WTC11 (cell line): ENCODE data around the gene CLEC16A. TPM values are rescaled to one million over a fixed set of nuclear protein-coding genes. Genes with fewer than 3 reads are reported as not detected.

Source experiments
- ATAC-seq: fragments of 200-7000 bp; cut with Tn5 transposase; 2 replicates; pipeline ENCODE4 v1.10.0; 2021; ENCODE audit warnings: mild to moderate bottlenecking, moderate library complexity
- CTCF ChIA-PET: fragments of 300-600 bp; sonication (Branson Sonifier 250); formaldehyde crosslinking; loops from one replicate; lab custom pipeline; 2021; ENCODE audit warnings: antibody characterized with exemption; lab: Charles Lee
- POLR2A ChIA-PET: fragments of 350-600 bp; sonication (Branson Sonifier 250); formaldehyde crosslinking; loops from one replicate; lab custom pipeline; 2021; ENCODE audit warnings: antibody characterized with exemption; lab: Charles Lee
- DNase-seq: peaks from one replicate; pipeline ENCODE4 v3.0.0; 2021; ENCODE audit warnings: low spot score
- H3K27ac Mint-ChIP-seq: 2 replicates; pipeline ENCODE4 v1.8.0; 2021; ENCODE audit warnings: mixed read lengths
- H3K27me3 Mint-ChIP-seq: 2 replicates; pipeline ENCODE4 v1.8.0; 2021; ENCODE audit warnings: low read depth, mild to moderate bottlenecking, moderate library complexity, mixed read lengths
- H3K36me3 Mint-ChIP-seq: 2 replicates; pipeline ENCODE4 v1.8.0; 2021; ENCODE audit warnings: mixed read lengths
- H3K4me1 Mint-ChIP-seq: 2 replicates; pipeline ENCODE4 v1.8.0; 2022; ENCODE audit warnings: mixed read lengths
- H3K4me3 Mint-ChIP-seq: 2 replicates; pipeline ENCODE4 v1.8.0; 2021; ENCODE audit warnings: mild to moderate bottlenecking, moderate library complexity, mixed read lengths
- H3K9me3 Mint-ChIP-seq: 2 replicates; pipeline ENCODE4 v1.8.0; 2021; ENCODE audit warnings: mixed read lengths
- ATF1 ChIP-seq: sonication (generic); formaldehyde crosslinking; IDR thresholded peaks from 2 replicates; pipeline ENCODE4 v1.8.1; 2023; ENCODE audit warnings: mild to moderate bottlenecking, moderate library complexity, missing genetic modification reagents
- CREB1 ChIP-seq: sonication (generic); formaldehyde crosslinking; IDR thresholded peaks from 2 replicates; pipeline ENCODE4 v1.8.0; 2023; ENCODE audit warnings: mild to moderate bottlenecking, missing genetic modification reagents
- E2F1 ChIP-seq: sonication (generic); formaldehyde crosslinking; IDR thresholded peaks from 2 replicates; pipeline ENCODE4 v1.8.0; 2022; ENCODE audit warnings: mild to moderate bottlenecking, missing genetic modification reagents
- ERG ChIP-seq: fragments of 250-450 bp; sonication (Bioruptor Pico); IDR thresholded peaks from 2 replicates; pipeline ENCODE4 v1.8.0; 2021; ENCODE audit warnings: mild to moderate bottlenecking
- GABPB1 ChIP-seq: sonication (generic); formaldehyde crosslinking; IDR thresholded peaks from 2 replicates; pipeline ENCODE4 v1.8.1; 2023; ENCODE audit warnings: mild to moderate bottlenecking, missing genetic modification reagents
- GRHL2 ChIP-seq: fragments of 250-450 bp; sonication (Bioruptor Pico); IDR thresholded peaks from 2 replicates; pipeline ENCODE4 v1.8.0; 2022; ENCODE audit warnings: mild to moderate bottlenecking, moderate library complexity; ENCODE audit not compliant: insufficient replicate concordance, severe bottlenecking
- IRF2 ChIP-seq: sonication (generic); formaldehyde crosslinking; IDR thresholded peaks from 2 replicates; pipeline ENCODE4 v1.8.0; 2022; ENCODE audit warnings: low read depth, missing genetic modification reagents, borderline replicate concordance
- MYBL2 ChIP-seq: sonication (generic); formaldehyde crosslinking; IDR thresholded peaks from 2 replicates; pipeline ENCODE4 v1.8.1; 2023; ENCODE audit warnings: mild to moderate bottlenecking, moderate library complexity, missing genetic modification reagents
- NFATC4 ChIP-seq: fragments of 250-450 bp; sonication (Bioruptor Pico); IDR thresholded peaks from 2 replicates; pipeline ENCODE4 v1.9.0; 2021; ENCODE audit warnings: mild to moderate bottlenecking
- NFYB ChIP-seq: sonication (generic); formaldehyde crosslinking; conservative IDR thresholded peaks from 2 replicates; pipeline ENCODE4 v1.8.0; 2022; ENCODE audit warnings: low read depth, missing genetic modification reagents
- NR3C1 ChIP-seq: sonication (generic); formaldehyde crosslinking; conservative IDR thresholded peaks from 2 replicates; pipeline ENCODE4 v1.8.1; 2023; ENCODE audit warnings: low read depth, mild to moderate bottlenecking, missing genetic modification reagents
- RORB ChIP-seq: fragments of 250-450 bp; sonication (Bioruptor Pico); IDR thresholded peaks from 2 replicates; pipeline ENCODE4 v1.9.0; 2021; ENCODE audit warnings: mild to moderate bottlenecking
- SMAD3 ChIP-seq: sonication (generic); formaldehyde crosslinking; IDR thresholded peaks from 2 replicates; pipeline ENCODE4 v1.8.0; 2022; ENCODE audit warnings: missing genetic modification reagents, mild to moderate bottlenecking, borderline replicate concordance
- SOX15 ChIP-seq: fragments of 250-450 bp; sonication (Bioruptor Pico); IDR thresholded peaks from 2 replicates; pipeline ENCODE4 v1.9.0; 2021; ENCODE audit warnings: mild to moderate bottlenecking
- SP1 ChIP-seq: sonication (generic); formaldehyde crosslinking; conservative IDR thresholded peaks from 2 replicates; pipeline ENCODE4 v1.8.1; 2022; ENCODE audit warnings: missing genetic modification reagents
- TEAD4 ChIP-seq: sonication (generic); formaldehyde crosslinking; IDR thresholded peaks from 2 replicates; pipeline ENCODE4 v1.8.0; 2022; ENCODE audit warnings: mild to moderate bottlenecking, missing genetic modification reagents
- USF1 ChIP-seq: sonication (generic); formaldehyde crosslinking; IDR thresholded peaks from 2 replicates; pipeline ENCODE4 v1.8.0; 2022; ENCODE audit warnings: mild to moderate bottlenecking, missing genetic modification reagents
- ZMAT4 ChIP-seq: fragments of 250-450 bp; sonication (Bioruptor Pico); IDR thresholded peaks from 2 replicates; pipeline ENCODE4 v1.9.0; 2021; ENCODE audit warnings: mild to moderate bottlenecking
- ZNF219 ChIP-seq: sonication (generic); formaldehyde crosslinking; IDR thresholded peaks from 2 replicates; pipeline ENCODE4 v1.8.0; 2023; ENCODE audit warnings: missing genetic modification reagents, mild to moderate bottlenecking, borderline replicate concordance
- ZNF317 ChIP-seq: sonication (generic); formaldehyde crosslinking; IDR thresholded peaks from 2 replicates; pipeline ENCODE4 v1.8.1; 2023; ENCODE audit warnings: low read depth, mild to moderate bottlenecking, moderate library complexity, missing genetic modification reagents, borderline replicate concordance
- ZNF423 ChIP-seq: fragments of 250-450 bp; sonication (Bioruptor Pico); IDR thresholded peaks from 2 replicates; pipeline ENCODE4 v2.1.2; 2022; ENCODE audit warnings: mild to moderate bottlenecking, moderate library complexity
- total RNA-seq: library from RNA; stranded (reverse); gene quantifications from 3 replicates; pipeline ENCODE4 v1.2.3, GENCODE V29; 2021
- TF ChIP-seq, protein P1 (sequence below): fragments of 250-450 bp; sonication (Bioruptor Pico); IDR thresholded peaks from 2 replicates; pipeline ENCODE4 v2.1.2; 2022; ENCODE audit warnings: mild to moderate bottlenecking, moderate library complexity
- TF ChIP-seq, protein P2 (sequence below): sonication (generic); formaldehyde crosslinking; IDR thresholded peaks from 2 replicates; pipeline ENCODE4 v1.8.1; 2022; ENCODE audit warnings: missing genetic modification reagents, borderline replicate concordance
- TF ChIP-seq, protein P3 (sequence below): sonication (generic); formaldehyde crosslinking; IDR thresholded peaks from 2 replicates; pipeline ENCODE4 v1.8.0; 2022; ENCODE audit warnings: mild to moderate bottlenecking, missing genetic modification reagents
- TF ChIP-seq, protein P4 (sequence below): sonication (generic); formaldehyde crosslinking; IDR thresholded peaks from 2 replicates; pipeline ENCODE4 v1.8.0; 2023; ENCODE audit warnings: missing genetic modification reagents

CLEC16A gene
- total RNA-seq, 1 experiment from 2014 or later: 14.4 TPM

GRCh38 chr16:11142261-11142630 lies 197.9 kb downstream of the CLEC16A start:
- DNase-seq (no peak), ATAC-seq (no peak)
- H3K4me1 Mint-ChIP-seq: peaks cover 27% of the 10 kb centered on the region
- H3K27ac Mint-ChIP-seq: no peak overlapping the region
- no peak overlapping the region for H3K4me3 Mint-ChIP-seq
- no peaks in the 10 kb centered on the region for H3K9me3 Mint-ChIP-seq
- ChIA-PET POLR2A (no interaction called here), CTCF (interaction anchor here (0.6 to 2.0 kb wide), 3 partner anchors 144 to 254 kb away, joined by 3 to 12 read pairs (median 3); no protein-coding TSS in a partner anchor)
- TF ChIP-seq ERG (CRISPR knock-in tag) (no peak), TEAD4 (no peak), ATF1 (CRISPR knock-in tag) (no peak), GABPB1 (CRISPR knock-in tag) (no peak), NFATC4 (CRISPR knock-in tag) (no peak), SP1 (CRISPR knock-in tag) (no peak), ZNF423 (CRISPR knock-in tag) (no peak), GRHL2 (CRISPR knock-in tag) (no peak), IRF2 (CRISPR knock-in tag) (no peak), SOX15 (no peak)
- TF ChIP-seq, protein P1, sequence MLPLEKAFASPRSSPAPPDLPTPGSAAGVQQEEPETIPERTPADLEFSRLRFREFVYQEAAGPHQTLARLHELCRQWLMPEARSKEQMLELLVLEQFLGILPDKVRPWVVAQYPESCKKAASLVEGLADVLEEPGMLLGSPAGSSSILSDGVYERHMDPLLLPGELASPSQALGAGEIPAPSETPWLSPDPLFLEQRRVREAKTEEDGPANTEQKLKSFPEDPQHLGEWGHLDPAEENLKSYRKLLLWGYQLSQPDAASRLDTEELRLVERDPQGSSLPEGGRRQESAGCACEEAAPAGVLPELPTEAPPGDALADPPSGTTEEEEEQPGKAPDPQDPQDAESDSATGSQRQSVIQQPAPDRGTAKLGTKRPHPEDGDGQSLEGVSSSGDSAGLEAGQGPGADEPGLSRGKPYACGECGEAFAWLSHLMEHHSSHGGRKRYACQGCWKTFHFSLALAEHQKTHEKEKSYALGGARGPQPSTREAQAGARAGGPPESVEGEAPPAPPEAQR (CRISPR knock-in tag): no peak
- TF ChIP-seq, protein P2, sequence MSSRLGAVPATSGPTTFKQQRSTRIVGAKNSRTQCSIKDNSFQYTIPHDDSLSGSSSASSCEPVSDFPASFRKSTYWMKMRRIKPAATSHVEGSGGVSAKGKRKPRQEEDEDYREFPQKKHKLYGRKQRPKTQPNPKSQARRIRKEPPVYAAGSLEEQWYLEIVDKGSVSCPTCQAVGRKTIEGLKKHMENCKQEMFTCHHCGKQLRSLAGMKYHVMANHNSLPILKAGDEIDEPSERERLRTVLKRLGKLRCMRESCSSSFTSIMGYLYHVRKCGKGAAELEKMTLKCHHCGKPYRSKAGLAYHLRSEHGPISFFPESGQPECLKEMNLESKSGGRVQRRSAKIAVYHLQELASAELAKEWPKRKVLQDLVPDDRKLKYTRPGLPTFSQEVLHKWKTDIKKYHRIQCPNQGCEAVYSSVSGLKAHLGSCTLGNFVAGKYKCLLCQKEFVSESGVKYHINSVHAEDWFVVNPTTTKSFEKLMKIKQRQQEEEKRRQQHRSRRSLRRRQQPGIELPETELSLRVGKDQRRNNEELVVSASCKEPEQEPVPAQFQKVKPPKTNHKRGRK (CRISPR knock-in tag): no peak
- TF ChIP-seq, protein P3, sequence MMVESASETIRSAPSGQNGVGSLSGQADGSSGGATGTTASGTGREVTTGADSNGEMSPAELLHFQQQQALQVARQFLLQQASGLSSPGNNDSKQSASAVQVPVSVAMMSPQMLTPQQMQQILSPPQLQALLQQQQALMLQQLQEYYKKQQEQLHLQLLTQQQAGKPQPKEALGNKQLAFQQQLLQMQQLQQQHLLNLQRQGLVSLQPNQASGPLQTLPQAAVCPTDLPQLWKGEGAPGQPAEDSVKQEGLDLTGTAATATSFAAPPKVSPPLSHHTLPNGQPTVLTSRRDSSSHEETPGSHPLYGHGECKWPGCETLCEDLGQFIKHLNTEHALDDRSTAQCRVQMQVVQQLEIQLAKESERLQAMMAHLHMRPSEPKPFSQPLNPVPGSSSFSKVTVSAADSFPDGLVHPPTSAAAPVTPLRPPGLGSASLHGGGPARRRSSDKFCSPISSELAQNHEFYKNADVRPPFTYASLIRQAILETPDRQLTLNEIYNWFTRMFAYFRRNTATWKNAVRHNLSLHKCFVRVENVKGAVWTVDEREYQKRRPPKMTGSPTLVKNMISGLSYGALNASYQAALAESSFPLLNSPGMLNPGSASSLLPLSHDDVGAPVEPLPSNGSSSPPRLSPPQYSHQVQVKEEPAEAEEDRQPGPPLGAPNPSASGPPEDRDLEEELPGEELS (CRISPR knock-in tag): no peak
- H3K27me3 Mint-ChIP-seq: no peaks in the 10 kb centered on the region
- H3K36me3 Mint-ChIP-seq: no peaks in the 10 kb centered on the region

GRCh38 chr16:11142951-11143350 lies 198.6 kb downstream of the CLEC16A start:
- no peak overlapping the region for H3K27ac Mint-ChIP-seq
- no peak overlapping the region for H3K4me3 Mint-ChIP-seq
- POLR2A ChIA-PET: no interaction called here
- no peaks in the 10 kb centered on the region for H3K9me3 Mint-ChIP-seq
- no peaks in the 10 kb centered on the region for H3K36me3 Mint-ChIP-seq
- no peak for DNase-seq
- no peak for ATAC-seq
- CTCF ChIA-PET: interaction anchor here (1.0 to 2.0 kb wide), 2 partner anchors 228 to 253 kb away, joined by 3 to 12 read pairs; no protein-coding TSS in a partner anchor
- TF ChIP-seq ZNF317 (no peak), RORB (CRISPR knock-in tag) (no peak), GRHL2 (CRISPR knock-in tag) (no peak), ZNF219 (CRISPR knock-in tag) (no peak), CREB1 (CRISPR knock-in tag) (no peak), NR3C1 (CRISPR knock-in tag) (no peak), ZMAT4 (CRISPR knock-in tag) (no peak), MYBL2 (no peak), USF1 (no peak), E2F1 (CRISPR knock-in tag) (no peak), NFYB (CRISPR knock-in tag) (no peak), SMAD3 (no peak)
- TF ChIP-seq, protein P4, sequence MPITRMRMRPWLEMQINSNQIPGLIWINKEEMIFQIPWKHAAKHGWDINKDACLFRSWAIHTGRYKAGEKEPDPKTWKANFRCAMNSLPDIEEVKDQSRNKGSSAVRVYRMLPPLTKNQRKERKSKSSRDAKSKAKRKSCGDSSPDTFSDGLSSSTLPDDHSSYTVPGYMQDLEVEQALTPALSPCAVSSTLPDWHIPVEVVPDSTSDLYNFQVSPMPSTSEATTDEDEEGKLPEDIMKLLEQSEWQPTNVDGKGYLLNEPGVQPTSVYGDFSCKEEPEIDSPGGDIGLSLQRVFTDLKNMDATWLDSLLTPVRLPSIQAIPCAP (CRISPR knock-in tag): no peak
- no peaks in the 10 kb centered on the region for H3K27me3 Mint-ChIP-seq
- peaks cover 23% of the 10 kb centered on the region for H3K4me1 Mint-ChIP-seq
